GM21576 (cell line): ENCODE results near the gene CATSPERD.

Experiments
- ATAC-seq: cut with Tn5 transposase; IDR thresholded peaks from one replicate; pipeline ENCODE4 v1.9.1; 2021; ENCODE audit warnings: mild to moderate bottlenecking, moderate library complexity; ENCODE audit not compliant: unreplicated experiment

CATSPERD gene, protein sequence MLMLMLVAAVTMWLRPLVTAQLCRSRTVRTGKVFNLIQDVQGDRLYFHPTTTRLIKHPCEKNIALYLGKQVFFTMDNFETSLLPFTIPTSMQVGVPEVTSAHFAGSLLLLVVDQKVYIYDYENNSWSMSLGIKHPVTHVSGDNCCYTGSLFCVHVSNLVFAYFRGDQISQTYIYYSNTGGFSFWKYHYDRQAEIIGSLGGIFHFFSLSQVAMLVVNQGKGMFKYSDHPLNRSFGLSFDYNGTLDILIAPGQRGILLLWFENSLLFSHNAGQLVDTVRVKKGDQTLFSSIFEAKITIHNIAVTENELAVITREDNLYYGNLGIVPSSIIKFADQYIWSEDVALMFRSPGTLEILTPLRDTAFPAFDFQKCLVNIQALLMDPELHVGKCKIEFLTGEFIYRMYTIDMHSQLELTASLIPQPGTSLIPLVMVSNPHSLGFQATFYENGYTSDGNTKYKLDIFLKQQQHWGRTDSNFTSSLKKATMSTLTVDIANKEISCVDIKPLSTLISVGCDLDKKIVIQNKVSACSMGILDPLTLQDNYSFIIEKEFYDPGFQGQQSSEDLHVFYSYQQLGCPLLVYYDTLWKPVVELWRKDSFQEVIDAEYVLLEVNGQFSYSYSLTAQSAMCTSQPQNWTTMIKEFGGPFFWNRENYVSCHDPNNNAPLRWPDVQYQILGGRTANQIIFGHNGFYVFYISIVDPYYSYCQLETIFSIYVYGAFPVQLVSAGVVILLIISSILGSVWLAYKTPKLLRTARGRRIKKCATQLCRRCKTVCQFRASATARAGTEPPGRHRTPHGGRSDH

DNA sequence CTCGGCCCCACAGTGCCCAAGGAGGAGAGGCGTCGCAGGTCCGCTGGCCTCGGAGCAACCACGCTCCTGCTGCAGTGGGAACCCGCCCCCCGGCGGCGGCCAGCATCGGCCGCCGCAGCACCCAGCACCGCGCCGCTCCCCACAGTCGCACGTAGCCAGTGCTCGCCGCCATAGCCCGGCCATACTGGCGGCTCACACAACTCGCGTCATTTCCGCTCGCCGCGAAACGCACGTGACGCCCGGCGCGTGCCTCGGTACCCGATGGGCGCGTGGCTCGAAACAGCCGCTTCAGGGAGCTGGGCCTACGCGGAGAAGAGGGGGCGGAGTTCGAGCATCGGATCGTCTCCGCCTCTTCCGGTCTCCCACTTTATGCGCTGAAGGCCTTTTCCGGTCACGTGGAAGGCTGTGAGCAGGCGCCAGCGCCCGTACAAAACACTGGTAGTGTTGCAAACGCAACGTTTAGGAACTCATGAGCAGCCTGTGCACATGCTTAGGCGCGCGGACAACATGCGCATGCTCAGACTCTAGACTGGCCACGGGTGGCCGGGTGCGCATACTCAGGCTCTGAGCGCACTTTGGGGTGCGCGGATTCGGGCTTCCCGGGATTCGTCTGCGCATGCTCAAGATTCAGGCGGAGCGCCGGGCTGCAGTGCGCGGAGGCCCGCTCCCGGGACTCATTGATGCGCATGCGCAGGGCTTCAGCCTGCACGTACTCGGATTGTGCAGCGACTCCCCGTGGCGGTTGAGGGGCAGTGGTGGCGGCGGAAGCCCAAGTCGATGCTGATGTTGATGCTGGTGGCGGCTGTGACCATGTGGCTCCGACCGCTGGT is at the start of gene CATSPERD, which contains the start of gene LONP1:
CATSPERD (plus strand) TSS at position 677 of the 830 bp plus-strand sequence; CDS start at position 778, 101 bp downstream.
LONP1 (minus strand) TSS at position 186 of the 830 bp plus-strand sequence; CDS start at position 172, 14 bp downstream.
- peak; percentile 75 for ATAC-seq

DNA sequence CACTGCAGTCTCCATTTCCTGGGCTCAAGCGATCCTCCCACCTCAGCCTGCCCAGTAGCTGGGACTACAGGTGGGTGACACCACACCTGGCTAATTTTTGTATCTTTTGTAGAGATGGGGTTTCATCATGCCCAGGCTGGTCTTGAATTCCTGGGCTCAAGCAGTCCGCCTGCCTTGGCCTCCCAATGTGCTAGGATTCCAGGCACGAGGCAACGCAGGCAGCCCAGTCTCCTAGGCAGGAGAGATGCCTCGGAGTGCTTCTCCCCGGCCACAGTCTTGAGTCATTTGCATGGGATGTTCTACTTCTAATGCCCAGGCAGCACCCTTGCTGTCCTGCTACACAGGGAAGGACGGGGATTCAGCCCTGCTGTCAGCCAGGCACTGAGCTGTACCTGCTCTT is 48.8 kb upstream of the CATSPERD start:
- no peak for ATAC-seq

DNA sequence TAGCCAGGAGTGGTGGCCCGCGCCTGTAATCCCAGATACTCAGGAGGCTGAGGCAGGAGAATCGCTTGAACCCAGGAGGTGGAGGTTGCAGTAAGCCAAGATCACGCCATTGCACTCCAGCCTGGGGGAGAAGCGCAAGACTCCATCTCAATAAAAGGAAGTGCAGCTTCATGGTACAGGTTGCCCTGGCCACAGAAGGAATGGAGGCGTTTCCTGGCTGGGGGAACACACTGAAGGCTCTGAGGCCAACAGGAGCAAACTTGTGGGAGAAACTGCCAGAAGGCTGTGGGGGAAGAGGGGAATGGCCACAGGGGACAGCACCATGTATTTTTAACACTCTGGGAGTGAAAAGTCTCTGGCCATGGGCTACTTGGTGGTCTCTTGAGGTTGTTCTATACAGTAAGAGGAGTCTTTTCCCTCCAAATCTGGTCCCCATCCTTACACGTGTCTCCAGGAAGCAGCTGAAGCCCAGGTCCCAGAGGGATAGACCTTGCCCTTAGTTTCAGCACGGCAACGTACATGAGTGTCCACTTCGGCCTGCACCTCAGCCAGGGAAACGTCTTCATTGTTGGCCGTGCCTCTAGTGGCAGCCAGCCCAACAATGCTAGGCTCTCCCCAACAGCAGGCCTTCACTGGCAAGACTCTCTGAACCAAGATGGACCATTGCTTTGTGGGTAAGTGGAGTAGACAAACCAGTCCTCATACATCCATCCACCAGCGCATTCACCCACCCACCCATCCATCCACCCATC is 47.6 kb upstream of the CATSPERD start:
- ATAC-seq = no peak

DNA sequence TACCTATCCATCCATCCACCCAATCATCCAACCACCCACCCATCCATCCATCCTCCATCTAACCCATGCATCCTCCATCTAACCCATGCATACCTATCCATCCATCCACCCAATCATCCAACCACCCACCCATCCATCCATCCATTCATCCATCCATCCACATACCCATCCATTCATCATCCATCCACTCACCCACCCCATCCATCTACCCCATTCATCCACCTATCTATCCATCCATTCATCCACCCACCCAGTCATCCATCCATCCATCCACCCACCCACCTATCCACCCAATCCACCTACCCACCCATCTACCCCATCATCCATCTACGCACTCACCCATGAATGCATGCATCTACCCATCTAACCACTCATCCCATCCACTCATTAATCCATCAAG is 46.7 kb upstream of the CATSPERD start:
- ATAC-seq = no peak

DNA sequence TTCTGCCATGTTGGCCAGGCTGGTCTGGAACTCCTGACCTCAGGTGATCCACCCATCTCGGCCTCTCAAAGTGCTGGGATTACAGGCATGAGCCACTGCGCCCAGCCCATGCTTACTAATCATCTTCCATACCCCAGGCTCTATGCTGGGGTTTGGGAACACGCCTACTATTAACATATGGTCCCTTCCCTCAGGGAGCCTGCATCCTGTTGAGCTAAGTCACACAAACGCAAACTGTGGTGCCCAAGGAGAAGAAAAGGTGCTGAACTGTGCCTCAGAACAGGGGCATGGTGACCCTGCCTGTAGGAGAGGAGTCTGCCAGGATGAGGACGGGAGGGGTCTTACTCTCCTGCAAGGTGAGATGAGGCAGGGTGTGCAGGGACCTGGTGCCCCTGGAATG is 45.7 kb upstream of the CATSPERD start:
- no peak for ATAC-seq

DNA sequence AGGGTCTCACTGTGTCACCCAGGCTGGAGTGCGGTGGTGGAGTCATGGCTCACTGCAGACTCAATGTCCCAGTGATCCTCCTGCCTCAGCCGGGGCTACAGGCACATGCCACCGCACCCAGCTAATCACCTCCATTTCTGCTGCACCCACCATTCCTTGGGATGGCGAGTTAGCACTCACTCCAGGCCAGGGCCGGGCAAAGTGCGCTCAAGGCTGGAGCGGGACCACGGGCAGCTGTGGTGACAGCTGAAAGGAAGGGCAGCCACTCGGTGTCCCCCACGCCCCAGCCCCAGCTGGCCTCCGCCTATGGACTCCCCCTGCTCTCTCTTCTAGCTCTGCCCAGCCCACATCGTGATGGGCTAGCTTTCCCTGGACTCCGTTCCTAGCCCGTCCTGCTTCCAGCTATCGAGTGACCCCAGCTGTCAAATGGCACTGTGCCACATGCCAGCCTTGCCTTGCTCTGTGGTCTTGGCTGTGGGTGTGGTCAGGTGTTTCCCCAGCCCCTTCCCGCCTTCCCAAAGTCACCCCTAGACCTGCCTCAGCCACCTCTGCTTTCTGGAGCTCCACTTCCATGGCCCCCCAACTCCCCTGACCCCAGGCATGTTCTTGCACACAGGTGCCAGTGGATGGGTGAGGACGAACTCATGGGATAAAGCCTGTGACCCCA is 44.2 kb upstream of the CATSPERD start:
- no peak for ATAC-seq

DNA sequence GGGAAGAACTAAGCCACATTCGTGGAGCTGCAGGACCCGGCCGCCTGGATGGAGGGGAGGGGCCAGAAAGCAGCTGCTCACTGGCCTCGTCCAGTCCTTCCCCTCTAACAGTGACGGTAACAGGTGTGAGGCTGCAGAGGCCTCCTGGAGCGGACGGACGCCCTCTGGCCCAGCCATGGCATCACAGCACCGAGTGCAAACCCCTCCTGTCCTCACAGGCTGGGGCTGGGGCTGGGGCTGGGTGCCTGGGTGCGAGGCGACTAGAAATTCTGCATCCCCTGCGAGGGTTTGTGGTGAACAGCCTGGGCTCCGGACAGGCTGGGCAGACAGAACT is 43.7 kb upstream of the CATSPERD start:
- no peak for ATAC-seq

DNA sequence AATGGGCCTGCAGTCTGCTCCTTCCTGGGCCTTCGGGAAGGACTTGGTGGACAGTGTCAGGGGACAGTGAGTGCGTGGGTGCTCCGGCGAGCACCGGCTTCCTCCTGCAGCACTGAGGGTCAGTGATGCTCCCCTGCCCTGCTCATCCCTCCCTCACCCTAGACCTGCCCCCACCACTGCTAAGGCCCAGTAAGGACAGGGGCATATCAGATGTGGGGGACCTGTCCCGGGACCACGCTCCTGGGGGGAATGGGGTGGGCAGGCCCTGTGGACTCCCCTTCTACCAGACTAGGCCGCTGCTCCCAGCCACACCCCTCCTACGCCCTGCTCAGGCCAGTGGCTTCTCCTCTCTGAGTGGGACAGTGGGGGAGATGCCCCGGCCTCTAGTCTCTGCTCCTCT is 43.3 kb upstream of the CATSPERD start:
- ATAC-seq = no peak

DNA sequence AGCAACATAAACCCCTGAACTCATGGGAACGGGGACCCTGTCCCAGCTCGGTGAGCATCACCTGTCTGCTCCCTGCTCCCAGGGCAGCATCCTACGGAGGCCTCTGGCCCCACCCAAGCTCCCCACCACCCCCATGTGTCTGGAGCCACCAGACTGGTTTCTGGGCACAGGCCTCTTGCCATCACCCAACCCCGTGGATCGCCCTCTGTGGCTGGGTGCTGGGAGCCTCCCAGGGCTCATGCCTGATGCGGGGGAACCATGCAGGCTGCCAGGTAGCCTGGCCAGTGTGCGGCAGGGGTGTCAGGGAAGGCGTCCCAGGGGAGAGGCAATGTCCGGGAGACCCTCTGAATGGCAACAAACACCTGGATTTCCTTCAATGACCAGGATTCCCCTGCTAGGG is 42.9 kb upstream of the CATSPERD start:
- ATAC-seq = no peak

DNA sequence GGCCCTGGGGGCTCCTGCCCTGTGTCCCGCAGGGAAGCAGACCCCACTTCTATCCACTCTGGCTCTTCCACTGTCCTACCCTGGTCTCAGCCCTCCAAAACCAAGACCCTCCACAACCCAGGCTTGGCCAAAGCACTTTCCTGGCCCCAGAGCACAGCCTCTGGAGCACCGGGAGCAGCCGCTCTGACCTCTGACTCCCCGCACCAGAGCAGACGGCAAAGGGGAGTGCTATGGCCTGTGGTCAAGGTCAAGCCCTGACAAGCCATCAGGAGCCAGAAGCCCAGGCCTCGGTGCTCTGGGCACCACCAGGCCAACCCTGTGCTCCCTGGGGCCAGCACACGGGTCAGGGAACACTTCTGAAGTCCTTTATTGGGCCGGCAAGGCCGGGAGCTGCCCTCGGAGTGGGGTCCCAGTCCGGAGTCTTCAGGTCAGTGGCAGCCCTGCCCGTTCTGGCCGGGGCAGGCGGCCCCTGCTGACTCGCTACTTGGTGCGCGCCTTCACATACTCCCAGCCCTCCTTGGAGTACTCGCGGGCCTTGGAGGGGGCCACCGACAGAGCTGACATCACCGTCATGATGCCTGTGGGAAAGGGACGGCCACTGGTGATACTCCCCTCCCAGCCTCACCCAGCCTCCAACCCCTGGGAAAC is 42.2 kb upstream of the CATSPERD start:
- ATAC-seq = no peak

DNA sequence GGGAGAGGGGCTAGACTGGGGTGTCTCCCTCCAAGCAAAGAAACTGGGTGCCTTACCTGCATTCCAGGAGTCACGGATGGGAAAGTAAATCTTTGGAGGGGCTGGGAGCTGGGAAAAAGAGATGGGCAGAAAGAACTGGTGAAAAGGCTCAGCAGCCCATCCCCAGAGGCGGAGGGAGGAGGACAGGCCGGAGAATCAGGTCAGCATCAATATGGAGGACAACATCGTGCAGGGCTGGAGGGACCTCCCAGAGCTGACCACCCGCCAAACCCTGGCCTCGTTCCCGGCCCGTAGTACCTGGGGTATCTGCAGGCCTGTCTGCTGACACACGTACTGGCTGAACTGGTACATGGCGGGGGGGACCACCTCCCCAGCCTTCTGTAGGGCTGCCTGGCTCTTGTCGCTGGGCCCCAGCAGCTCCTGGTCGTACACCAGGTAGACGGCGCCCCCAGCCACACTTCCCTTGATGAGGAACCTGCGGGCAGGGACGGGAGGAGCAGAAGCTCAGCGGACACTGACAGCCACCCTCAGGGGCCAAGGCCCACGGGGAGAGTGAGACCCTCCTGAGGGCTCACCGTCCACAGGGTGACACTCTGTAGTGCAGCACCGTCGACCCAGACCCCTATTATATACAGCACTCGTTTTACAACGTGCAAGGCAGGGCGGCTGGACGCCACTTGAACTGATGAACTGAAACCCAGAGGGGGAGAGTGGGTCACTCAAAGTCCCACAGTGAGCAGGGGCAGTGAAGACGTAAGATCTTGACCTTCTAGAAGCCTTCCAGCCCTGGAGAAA is 41.0 kb upstream of the CATSPERD start:
- no peak for ATAC-seq

DNA sequence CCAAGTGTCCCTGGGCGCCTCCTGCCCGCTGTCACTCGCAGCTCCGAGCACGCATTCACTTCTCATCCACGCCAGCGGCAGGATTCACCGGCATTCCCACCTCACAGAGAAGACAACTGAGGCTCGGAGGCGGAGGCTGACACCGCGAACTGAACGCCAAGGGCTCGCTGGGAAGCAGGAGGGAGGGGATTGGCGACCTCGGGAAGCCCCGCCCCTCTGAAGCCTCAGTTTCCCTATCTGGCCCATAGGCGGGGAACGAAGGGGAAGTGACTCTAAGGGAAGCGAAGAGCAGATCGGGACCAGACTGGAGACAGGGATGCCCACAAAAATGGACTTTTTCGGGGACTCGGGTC is 40.4 kb upstream of the CATSPERD start:
- ATAC-seq = no peak

DNA sequence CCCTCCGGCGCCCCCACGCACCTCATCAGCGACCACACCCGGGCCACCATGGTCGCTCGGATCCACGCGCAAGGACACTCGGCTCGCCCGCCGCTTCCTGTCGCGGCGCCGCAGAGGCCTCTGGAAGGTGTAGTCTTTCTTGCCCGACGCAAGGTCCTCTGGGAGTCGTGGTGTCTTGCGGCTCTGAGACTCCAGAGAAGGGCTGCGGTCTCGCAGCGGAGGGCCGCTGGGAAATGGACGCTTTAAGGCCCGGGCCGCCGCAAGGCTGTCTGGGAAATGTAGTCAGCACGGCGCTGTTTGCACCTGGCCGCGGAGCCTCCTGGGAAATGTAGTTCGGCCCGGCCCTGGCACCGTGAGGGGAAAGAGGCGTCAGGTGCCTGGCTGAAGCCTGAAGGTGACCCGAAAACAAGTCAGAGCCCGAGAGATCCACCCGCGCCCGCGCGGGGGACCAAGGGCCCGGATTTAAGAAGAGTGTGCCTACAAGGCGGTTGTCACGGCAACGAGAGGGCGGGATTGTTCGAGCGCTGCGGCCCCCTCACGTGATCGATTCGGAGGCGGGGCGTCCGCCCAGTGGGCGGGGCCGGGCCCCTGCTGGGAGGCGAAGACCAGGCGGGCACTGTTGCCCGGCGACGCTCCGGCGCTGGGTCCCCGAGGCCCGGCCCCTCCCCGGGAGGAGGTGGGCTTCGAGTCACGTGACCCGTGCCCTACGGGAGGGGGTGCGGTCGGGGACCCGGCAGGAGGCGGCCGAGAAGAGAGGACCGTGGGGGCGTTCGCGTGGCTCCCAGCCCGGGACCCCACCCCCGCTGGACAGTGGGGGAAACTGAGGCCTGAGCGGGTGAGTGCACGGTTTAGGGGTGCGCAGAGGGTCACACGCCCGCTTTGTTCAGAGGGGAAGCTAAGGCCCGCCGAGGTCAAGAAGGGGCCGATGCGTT is 39.7 kb upstream of the CATSPERD start, which contains the start of the genes HSD11B1L and MICOS13:
HSD11B1L (plus strand) TSS at position 591 of the 932 bp plus-strand sequence. CDS start 3,806 bp downstream, outside the sequence.
MICOS13 (minus strand) TSS at position 80 of the 932 bp plus-strand sequence; CDS start at position 50, 30 bp downstream.
- peak; percentile 84 for ATAC-seq

DNA sequence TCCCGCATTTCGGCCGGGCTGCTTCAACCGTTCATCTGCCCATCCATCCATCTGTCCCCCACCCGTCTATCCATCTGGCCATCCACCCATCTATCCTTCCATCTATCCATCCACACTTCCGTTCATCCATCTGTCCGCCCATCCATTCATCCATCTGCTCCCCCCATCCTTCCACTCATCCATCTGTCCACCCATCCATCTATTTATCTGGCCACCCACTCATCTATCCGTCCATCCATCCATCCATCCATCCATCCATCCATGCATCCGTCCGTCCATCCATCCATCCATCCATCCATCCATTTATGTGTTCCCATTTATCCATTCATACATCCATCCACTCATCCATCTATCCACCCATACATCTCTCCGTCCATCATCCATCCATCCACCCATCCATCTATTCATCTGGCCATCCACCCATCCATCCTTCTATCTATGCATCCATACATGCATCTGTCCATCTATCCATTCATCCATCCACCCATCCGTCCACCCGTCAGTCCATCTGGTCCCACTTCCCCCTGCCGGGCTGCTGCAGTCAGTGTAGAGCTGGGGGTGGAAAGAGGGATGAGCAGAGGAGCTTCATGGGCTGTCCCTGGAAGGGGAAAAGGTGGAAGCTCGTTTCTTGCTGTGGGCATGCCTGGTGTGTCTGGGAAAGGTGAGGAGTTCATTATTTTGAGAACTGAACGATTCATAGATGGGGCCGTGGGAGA is 38.9 kb upstream of the CATSPERD start:
- no peak for ATAC-seq

DNA sequence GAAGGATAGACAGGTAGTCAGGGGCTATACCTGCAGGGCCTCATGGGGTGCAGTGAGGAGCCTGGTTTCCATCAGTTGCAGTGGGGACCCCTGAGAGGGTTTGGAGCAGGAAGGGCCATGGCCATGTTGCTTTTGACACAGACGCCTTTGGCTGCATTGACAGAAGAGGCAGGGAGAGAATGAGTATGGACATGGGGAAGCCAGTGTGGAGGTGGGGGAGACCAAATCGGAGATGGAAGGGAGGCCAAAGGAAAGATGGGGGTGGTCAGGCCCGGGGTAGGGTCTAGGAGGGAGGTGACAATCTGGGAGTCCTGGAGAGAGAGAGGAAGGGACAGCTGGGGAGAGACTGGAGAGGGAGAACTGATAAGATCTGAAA is 38.3 kb upstream of the CATSPERD start:
- ATAC-seq = no peak

DNA sequence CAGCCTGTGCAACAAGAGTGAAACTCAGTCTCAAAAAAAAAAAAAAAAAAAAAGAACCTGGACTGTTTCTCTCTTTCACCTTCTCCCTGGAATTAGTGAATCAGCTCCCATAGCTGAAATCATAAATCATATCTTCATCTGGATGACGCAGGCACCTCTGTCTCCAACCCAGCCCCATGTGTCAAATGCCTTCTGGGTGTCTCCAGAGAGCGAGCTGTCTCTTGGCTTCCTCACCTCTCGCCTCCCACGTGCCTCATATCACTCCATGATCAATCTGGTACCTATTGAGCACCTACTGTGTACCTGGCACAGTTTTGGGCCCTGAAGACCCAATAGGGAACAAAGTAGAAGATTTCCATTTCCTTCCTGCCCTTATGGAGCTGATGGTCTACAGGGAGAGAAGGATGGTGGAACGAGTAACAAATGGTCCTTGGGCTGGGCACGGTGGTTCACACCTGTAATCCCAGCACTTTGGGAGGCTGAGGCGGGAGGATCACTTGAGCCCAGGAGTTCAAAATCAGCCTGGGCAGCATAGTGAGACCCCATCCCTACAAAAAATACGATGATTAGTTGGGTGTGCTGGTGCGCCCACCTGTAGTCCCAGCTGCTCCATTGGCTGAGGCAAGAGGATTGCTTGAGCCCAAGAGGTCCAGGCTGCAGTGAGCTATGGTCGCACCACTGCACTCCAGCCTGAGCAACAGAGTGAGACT is 37.1 kb upstream of the CATSPERD start:
- ATAC-seq = no peak
